Esophagus squamous epithelium (tissue), 4 donors: ENCODE results near the gene SARNP.

Experiments used
- CTCF ChIP-seq, 6 experiments: fragments of 450-650 bp in 4 of 6; fragments of 200-600 bp in 2 of 6; sonication (generic) in 2 of 6; IDR thresholded peaks; one replicate each; pipeline ENCODE4 v1.5.1; 2016 to 2019; ENCODE audit warnings: antibody characterized with exemption in 6 of 6, mild to moderate bottlenecking in 4 of 6, moderate library complexity in 4 of 6
- POLR2A ChIP-seq, 4 donors: fragments of 450-650 bp; IDR thresholded peaks; one replicate each; pipeline ENCODE4 v1.6.1; 2017; ENCODE audit warnings: antibody characterized with exemption in 4 of 4, mild to moderate bottlenecking in 4 of 4, moderate library complexity in 3 of 4

DNA sequence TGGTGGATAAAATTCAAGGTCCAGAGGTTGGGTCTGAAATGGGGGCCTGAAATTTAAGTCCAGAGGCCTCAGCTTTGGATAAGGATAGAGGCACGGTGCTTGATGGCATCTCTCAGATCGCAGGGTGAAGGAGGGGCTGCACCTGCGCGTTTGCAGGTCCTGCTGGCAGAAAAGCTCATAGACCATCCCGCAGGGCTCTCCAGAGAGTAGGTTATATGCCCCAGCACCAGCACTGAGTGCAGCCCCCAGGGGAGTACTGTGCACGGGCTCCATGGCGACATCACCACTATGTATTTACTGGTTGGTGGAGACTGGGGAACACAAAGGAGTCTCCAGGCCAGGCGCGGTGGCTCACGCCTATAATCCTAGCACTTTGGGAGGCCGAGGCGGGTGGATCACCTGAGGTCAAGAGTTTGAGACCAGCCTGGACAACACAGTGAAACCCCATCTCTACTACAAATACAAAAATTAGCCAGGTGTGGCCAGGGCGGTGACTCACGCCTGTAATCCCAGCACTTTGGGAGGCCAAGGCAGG, 84.4 kb downstream of the SARNP start:
- TF ChIP-seq CTCF (IDR thresholded peaks at IDR 0.05) (no peak), POLR2A (IDR thresholded peaks at IDR 0.05) (no peak)
